HEK293T (cell line): Measurements from ENCODE around the gene KIF13A.
"Not testable (repeated sequence)": the region's sequence is repeated elsewhere in the genome, so short reads cannot be mapped to it uniquely, and the experiment has no call there.

ENCODE experiments used
- CTCF ChIA-PET: fragments of 350-600 bp; formaldehyde crosslinking; extraction: SDS; loops from one replicate; lab custom pipeline; 2021; ENCODE audit warnings: antibody characterized with exemption, inconsistent platforms; lab: Yijun Ruan, JAX
- POLR2A ChIA-PET: fragments of 350-600 bp; formaldehyde crosslinking; extraction: SDS; loops from one replicate; lab custom pipeline; 2020; ENCODE audit warnings: antibody characterized with exemption, inconsistent platforms; lab: Yijun Ruan, JAX
- DNase-seq: peaks from one replicate; pipeline ENCODE4 v3.0.0; 2012; ENCODE audit warnings: mixed read lengths; ENCODE audit errors: extremely low spot score
- ARNT ChIP-seq: fragments of 450-650 bp; IDR thresholded peaks from 2 replicates; pipeline ENCODE4 v1.6.1; 2017; ENCODE audit warnings: mild to moderate bottlenecking
- BHLHE40 ChIP-seq: fragments of 450-650 bp; IDR thresholded peaks from 2 replicates; pipeline ENCODE4 v1.6.1; 2016; ENCODE audit warnings: mild to moderate bottlenecking, moderate library complexity, borderline replicate concordance
- CTBP1 ChIP-seq: fragments of 450-650 bp; IDR thresholded peaks from 2 replicates; pipeline ENCODE4 v1.6.1; 2016; ENCODE audit warnings: borderline replicate concordance
- ELF4 ChIP-seq: fragments of 450-650 bp; IDR thresholded peaks from 2 replicates; pipeline ENCODE4 v1.6.1; 2017; ENCODE audit warnings: antibody characterized with exemption
- FOXA1 ChIP-seq: fragments of 450-650 bp; IDR thresholded peaks from 2 replicates; pipeline ENCODE4 v1.6.1; 2016; ENCODE audit warnings: mild to moderate bottlenecking
- FOXK2 ChIP-seq: fragments of 450-650 bp; IDR thresholded peaks from 2 replicates; pipeline ENCODE4 v1.6.1; 2016; ENCODE audit warnings: mild to moderate bottlenecking
- FOXM1 ChIP-seq: fragments of 450-650 bp; IDR thresholded peaks from 2 replicates; pipeline ENCODE4 v1.6.1; 2017; ENCODE audit warnings: mild to moderate bottlenecking, borderline replicate concordance
- HDGF ChIP-seq: fragments of 450-650 bp; IDR thresholded peaks from 2 replicates; pipeline ENCODE4 v1.6.1; 2017; ENCODE audit warnings: antibody characterized with exemption, borderline replicate concordance
- L3MBTL2 ChIP-seq: fragments of 450-650 bp; conservative IDR thresholded peaks from 2 replicates; pipeline ENCODE4 v1.6.1; 2016; ENCODE audit warnings: mild to moderate bottlenecking
- LEF1 ChIP-seq: fragments of 450-650 bp; IDR thresholded peaks from 2 replicates; pipeline ENCODE4 v1.6.1; 2017; ENCODE audit warnings: mild to moderate bottlenecking, borderline replicate concordance
- NFRKB ChIP-seq: fragments of 450-650 bp; IDR thresholded peaks from 2 replicates; pipeline ENCODE4 v1.6.1; 2016; ENCODE audit warnings: mild to moderate bottlenecking, moderate library complexity
- SP1 ChIP-seq: fragments of 450-650 bp; IDR thresholded peaks from 2 replicates; pipeline ENCODE4 v1.6.1; 2017
- SUZ12 ChIP-seq: fragments of 450-650 bp; IDR thresholded peaks from 2 replicates; pipeline ENCODE4 v1.6.1; 2016; ENCODE audit warnings: mild to moderate bottlenecking
- TARDBP ChIP-seq: fragments of 450-650 bp; IDR thresholded peaks from 2 replicates; pipeline ENCODE4 v1.6.1; 2016
- ZNF384 ChIP-seq: fragments of 450-650 bp; IDR thresholded peaks from 2 replicates; pipeline ENCODE4 v1.6.1; 2016
- TF ChIP-seq, protein P1 (sequence below): fragments of 450-650 bp; IDR thresholded peaks from 2 replicates; pipeline ENCODE4 v1.6.1; 2016

The KIF13A gene

DNA sequence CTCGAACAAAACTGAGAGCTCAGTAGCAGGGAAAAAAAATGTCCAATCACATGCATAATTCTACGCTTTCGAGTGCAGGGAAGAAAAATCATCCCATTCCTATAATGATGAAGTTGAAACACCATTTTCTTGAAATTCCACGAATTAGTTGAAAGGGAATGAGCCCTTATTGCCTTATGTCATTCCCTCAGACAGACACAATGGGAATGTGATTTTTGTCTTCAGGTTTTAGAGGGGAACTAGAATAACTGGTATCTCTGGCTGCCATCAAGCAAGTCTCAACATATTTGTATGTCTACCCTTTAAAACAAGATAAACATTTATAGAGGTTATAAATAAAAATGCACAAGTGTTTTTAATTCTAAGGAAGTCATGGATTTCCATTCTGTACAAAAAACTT, 87.9 kb downstream of the KIF13A start:
- CTCF ChIA-PET: no interaction called here
- DNase-seq: no peak
- POLR2A ChIA-PET: no interaction called here
- TF ChIP-seq ZNF384 (no peak), ARNT (no peak), FOXK2 (no peak), FOXA1 (no peak), BHLHE40 (no peak), LEF1 (no peak), CTBP1 (no peak), SUZ12 (no peak), NFRKB (no peak), TARDBP (no peak), FOXM1 (no peak), HDGF (no peak), ELF4 (no peak), L3MBTL2 (no peak), SP1 (no peak)
- TF ChIP-seq, protein P1, sequence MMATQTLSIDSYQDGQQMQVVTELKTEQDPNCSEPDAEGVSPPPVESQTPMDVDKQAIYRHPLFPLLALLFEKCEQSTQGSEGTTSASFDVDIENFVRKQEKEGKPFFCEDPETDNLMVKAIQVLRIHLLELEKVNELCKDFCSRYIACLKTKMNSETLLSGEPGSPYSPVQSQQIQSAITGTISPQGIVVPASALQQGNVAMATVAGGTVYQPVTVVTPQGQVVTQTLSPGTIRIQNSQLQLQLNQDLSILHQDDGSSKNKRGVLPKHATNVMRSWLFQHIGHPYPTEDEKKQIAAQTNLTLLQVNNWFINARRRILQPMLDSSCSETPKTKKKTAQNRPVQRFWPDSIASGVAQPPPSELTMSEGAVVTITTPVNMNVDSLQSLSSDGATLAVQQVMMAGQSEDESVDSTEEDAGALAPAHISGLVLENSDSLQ: no peak

DNA sequence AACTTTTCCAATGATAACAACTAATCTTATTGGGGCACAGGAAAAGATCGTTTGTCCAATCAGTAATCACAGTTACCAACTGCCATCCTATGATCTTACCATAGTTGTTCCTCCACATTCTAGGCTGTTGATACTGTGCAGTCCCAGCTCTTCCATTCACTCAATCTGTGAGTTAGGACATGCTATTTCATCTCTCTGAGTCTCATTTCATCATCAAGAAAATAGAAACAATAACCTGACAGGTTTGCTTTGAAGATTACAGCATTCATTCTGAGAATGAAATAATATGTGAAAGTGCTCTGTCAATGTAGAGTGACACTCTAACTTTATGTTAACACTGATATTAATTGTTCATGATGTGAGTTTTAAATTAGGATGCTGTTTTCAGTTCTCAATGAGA, 89.8 kb downstream of the KIF13A start:
- DNase-seq: no peak
- ChIA-PET CTCF (no interaction called here), POLR2A (no interaction called here)
- TF ChIP-seq TARDBP (no peak), FOXK2 (no peak), FOXA1 (no peak), SUZ12 (no peak), ARNT (no peak), CTBP1 (no peak), L3MBTL2 (no peak), NFRKB (no peak), LEF1 (no peak), BHLHE40 (no peak), ELF4 (no peak)
- TF ChIP-seq, protein P1: no peak

DNA sequence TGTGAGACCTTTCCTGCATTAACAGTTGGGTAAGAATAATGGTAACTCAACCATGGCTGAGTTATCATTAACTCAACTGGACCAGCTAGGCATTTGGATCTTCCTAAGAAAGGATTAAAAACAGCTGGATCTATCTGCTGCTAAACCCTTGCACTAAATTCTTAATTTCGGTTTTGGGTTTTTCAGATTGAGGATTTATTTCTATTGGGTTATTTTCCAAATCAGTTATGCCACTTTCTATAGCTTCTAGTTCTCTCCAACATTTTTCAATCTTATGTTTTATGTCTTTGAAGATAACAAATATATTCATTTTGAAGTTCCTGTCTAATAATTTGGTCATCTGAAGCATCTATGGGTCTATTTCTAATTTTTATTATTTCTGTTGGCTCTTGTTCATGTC, 92.5 kb downstream of the KIF13A start:
- TF ChIP-seq L3MBTL2 (no peak), ZNF384 (no peak), SP1 (no peak), ARNT (no peak), FOXK2 (no peak), FOXA1 (no peak), TARDBP (no peak), LEF1 (no peak), FOXM1 (no peak)
- TF ChIP-seq, protein P1: no peak
- ChIA-PET POLR2A (no interaction called here), CTCF (no interaction called here)
- DNase-seq: no peak

DNA sequence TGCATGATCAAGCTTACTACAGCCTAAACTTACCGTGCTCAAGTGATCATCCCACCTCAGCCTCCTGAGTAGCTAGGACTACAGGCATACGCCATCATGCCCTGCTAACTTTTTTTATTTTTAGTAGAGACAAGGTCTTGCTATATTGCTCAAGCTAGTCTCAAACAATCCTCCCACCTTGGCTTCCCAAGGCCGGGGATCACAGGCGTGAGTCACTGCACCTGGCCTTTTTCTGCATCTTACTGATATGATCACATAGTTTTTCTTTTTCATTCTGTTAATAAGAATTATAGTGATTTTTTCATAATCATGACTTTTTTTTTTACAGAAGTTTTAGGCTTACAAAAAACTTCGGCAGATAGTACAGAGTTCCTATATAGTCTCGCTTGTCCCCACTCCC, 93.2 kb downstream of the KIF13A start:
- CTCF ChIA-PET: interaction anchor here (0.7 kb wide), 1 partner anchor 239 kb away, joined by 3 read pairs; no protein-coding TSS in a partner anchor

DNA sequence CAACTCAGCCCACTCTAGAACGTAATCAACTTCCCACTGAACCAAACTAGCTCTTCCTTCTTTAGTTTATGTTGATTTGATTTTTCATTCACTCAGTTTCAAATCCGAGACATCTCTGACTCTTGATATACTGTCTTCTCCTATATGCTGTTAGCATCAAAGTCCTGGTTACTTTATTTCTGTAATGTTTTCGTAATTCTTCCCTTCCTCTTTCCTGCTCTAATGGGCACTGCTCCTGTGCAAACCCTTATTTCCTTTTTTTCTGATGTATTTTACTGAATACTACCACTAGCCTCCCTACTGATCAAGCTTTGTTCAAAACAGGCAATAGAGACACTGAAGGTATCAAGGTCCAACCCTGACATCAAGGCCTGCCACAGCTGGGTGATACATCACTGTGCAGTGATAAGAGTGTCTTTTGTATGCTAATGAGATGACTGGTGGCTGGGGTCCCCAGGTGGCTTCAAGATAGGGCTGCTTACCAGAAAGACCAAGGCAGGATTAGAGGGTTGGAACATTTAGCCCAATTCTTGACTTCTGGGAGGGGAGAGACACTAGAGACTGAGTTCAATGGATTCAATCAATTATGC, 95.2 kb downstream of the KIF13A start:
- ChIA-PET CTCF (no interaction called here), POLR2A (no interaction called here)
- DNase-seq: no peak
- TF ChIP-seq, protein P1: no peak
- TF ChIP-seq BHLHE40 (no peak), ELF4 (no peak), L3MBTL2 (no peak), SP1 (no peak), ZNF384 (no peak), FOXK2 (no peak), SUZ12 (no peak), FOXM1 (no peak), NFRKB (no peak), LEF1 (no peak), CTBP1 (no peak), ARNT (no peak), FOXA1 (no peak), HDGF (no peak), TARDBP (no peak)

More for the DNA sequence above, 93.2 kb downstream of the KIF13A start:
- no peak for DNase-seq
- TF ChIP-seq L3MBTL2 (no peak), LEF1 (no peak)
- POLR2A ChIA-PET: no interaction called here

DNA sequence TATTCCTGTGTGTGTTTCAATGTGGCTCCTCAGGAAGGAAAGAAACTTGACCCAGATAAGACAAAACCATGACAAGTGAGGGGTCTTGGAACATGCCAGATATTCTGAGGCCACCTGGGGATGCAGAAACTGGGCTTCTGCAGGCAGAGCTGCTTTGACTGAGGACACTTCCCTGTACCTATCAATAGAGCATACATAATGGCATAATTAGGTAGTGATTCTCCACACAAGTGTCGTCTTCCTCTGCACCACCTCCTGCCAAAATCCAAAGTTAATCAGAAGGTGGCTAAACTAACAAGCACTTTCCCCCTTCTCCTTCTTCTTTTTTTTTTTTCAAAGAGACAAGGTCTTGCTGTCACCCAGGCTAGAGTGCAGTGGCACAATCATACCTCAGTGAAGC, 97.1 kb downstream of the KIF13A start:
- no peak for TF ChIP-seq L3MBTL2
- no peak for TF ChIP-seq HDGF
- no peak for TF ChIP-seq FOXK2
- no peak for DNase-seq
- CTCF ChIA-PET: no interaction called here
- POLR2A ChIA-PET: no interaction called here

DNA sequence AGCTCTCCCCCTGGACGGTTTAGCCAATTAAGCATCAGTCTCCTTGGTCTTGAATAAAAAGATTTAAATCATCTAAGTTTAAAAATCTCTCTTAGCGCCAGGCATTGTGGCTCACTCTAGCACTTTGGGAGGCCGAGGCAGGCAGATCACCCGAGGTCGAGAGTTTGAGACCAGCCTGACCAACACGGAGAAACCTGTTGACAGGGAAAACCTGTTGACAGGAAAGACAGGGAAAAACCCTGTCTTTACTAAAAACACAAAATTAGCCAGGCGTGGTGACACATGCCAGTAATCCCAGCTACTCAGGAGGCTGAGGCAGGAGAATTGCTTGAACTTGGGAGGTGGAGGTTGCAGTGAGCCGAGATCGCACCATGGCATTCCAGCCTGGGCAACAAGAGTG, 97.7 kb downstream of the KIF13A start:
- POLR2A ChIA-PET, DNase-seq, CTCF ChIA-PET: not testable (repeated sequence)
